ENCODE data around the gene CD48. TPM values are rescaled to one million over a fixed set of nuclear protein-coding genes. Genes with fewer than 3 reads are reported as not detected.

Gene CD48
- total and polyA plus RNA-seq, 7 experiments from 2014 or later = 200 to 438 (median 353) TPM

DNA sequence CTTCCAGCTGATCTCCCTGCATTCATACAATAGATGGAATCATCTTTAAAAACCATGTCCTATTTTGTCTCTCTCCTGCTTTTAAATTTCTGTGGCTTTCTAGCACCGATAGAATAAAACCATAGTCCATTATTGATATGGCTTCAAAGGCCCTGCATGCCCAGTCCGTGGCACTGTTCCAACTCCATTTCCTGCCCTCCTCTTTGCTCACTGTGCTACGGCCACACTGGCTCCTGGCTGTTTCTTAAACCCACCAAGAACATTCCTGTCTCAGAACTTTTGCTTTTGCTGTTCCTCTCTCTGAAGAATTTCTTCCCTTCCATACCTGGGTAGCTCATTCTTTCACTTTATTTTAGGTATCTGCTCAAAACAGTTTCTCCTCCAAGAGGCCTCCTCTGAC lies 72.0 kb downstream of the CD48 start:
- ChIA-PET CTCF (interaction anchor here (0.9 to 1.8 kb wide), 6 partner anchors 11 to 95 kb away, joined by 3 to 13 read pairs (median 4); no protein-coding TSS in a partner anchor), POLR2A (interaction anchor here (0.9 to 2.5 kb wide), 10 partner anchors 8 to 36 kb away, joined by 3 to 26 read pairs (median 5); no protein-coding TSS in a partner anchor)
- Mint-ChIP-seq H3K27me3 (no peaks in the 10 kb centered on the region), H3K36me3 (peaks cover 0 to 71% (median 29%) of the 10 kb centered on the region in 5 donors), H3K4me3 (peak overlapping the region; percentile 65 to 100 (median 84)), H3K4me1 (peaks cover 60 to 100% (median 97%) of the 10 kb centered on the region in 7 donors), H3K27ac (peak overlapping the region; percentile 92 to 99 (median 95)), H3K9me3 (no peaks in the 10 kb centered on the region)
- no peak for DNase-seq
- Histone ChIP-seq H3K27me3 (ENCODE audit: control insufficient read depth in 2 of 2, insufficient read depth in 2 of 2, low read length in 2 of 2) (no peaks in the 10 kb centered on the region), H3K4me1 (ENCODE audit: control insufficient read depth in 2 of 2, insufficient read depth in 2 of 2, low read length in 2 of 2) (peaks cover 79 to 91% of the 10 kb centered on the region in 2 donors), H3K36me3 (ENCODE audit: control insufficient read depth in 2 of 3, insufficient read depth in 3 of 3, low read length in 3 of 3) (peaks cover 5 to 13% (median 10%) of the 10 kb centered on the region in 3 experiments), H3K27ac (ENCODE audit: low read depth, low read length) (peak overlapping the region; percentile 75), H3K4me3 (ENCODE audit: low read length) (peak overlapping the region; percentile 19), H3K9me3 (ENCODE audit: control insufficient read depth in 2 of 3, low read length in 3 of 3) (no peaks in the 10 kb centered on the region)
- no peak for ATAC-seq
- intact Hi-C loops (cut with micrococcal nuclease) = loop anchor here (1.0 to 2.0 kb wide), 4 partner anchors 8 to 73 kb away; partner anchors contain the start of gene SLAMF1 (in 1 of the 2)

DNA sequence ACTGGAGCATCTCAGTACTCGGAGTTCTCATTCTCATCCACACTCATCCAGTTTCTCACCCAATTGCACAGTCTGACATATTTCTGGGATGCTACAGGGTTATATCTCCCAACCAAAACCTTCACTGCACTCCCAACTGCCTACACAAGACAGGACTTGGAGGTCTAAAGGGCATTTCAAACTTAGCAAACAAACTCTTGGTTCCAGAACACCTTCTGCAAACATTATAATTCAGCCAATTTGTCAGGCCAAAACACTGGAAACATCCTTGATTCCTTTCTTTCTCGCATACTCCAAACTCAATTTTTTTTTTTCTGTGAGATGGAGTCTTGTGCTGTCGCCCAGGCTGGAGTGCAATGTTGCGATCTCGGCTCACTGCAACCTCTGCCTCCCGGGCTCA lies 72.7 kb downstream of the CD48 start:
- ChIA-PET CTCF (interaction anchor here (1.5 kb wide), 1 partner anchor 12 kb away, joined by 9 read pairs; no protein-coding TSS in a partner anchor), POLR2A (interaction anchor here (1.1 to 2.5 kb wide), 6 partner anchors 10 to 36 kb away, joined by 4 to 26 read pairs (median 7); no protein-coding TSS in a partner anchor)
- H3K4me1 Mint-ChIP-seq = peaks cover 60 to 100% (median 97%) of the 10 kb centered on the region in 7 donors
- H3K27ac ChIP-seq (ENCODE audit: low read depth, low read length) = peak overlapping the region; percentile 75
- H3K9me3 ChIP-seq (ENCODE audit: control insufficient read depth in 2 of 3, low read length in 3 of 3) = no peaks in the 10 kb centered on the region
- ATAC-seq (no peak), DNase-seq (no peak)
- H3K36me3 ChIP-seq (ENCODE audit: control insufficient read depth in 2 of 3, insufficient read depth in 3 of 3, low read length in 3 of 3) = peaks cover 5 to 20% (median 10%) of the 10 kb centered on the region in 3 experiments
- peak overlapping the region; percentile 65 to 100 (median 84) for H3K4me3 Mint-ChIP-seq
- H3K4me3 ChIP-seq (ENCODE audit: low read length) = peak overlapping the region; percentile 39
- H3K27ac Mint-ChIP-seq = peak overlapping the region; percentile 92 to 99 (median 95)
- H3K4me1 ChIP-seq (ENCODE audit: control insufficient read depth in 2 of 2, insufficient read depth in 2 of 2, low read length in 2 of 2) = peaks cover 87 to 91% of the 10 kb centered on the region in 2 donors
- peaks cover 1 to 71% (median 33%) of the 10 kb centered on the region in 5 donors for H3K36me3 Mint-ChIP-seq
- H3K27me3 ChIP-seq (ENCODE audit: control insufficient read depth in 2 of 2, insufficient read depth in 2 of 2, low read length in 2 of 2) = no peaks in the 10 kb centered on the region
- intact Hi-C loops (cut with micrococcal nuclease) = loop anchor here (1.0 to 2.0 kb wide), 6 partner anchors 8 to 74 kb away; partner anchors contain the start of gene SLAMF1 (in 2 of the 2)
- no peaks in the 10 kb centered on the region for H3K27me3 Mint-ChIP-seq
- H3K9me3 Mint-ChIP-seq = no peaks in the 10 kb centered on the region

DNA sequence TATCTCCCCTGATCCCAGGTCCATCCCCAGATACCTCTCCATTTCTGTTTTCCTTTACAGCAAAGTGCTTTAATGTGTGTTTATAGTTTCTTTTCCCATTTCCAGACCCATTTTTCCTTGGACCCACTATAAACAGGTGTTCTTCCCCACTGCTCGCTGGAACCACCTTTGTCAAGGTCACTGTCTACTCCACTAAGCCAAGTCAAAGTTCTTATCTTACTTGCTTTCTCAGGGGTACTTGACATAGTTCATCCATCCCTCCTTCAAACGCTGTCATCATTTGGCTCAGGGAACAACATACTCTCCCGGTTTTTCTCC lies 73.1 kb downstream of the CD48 start:
- intact Hi-C loops (cut with micrococcal nuclease) = loop anchor here (1.0 to 2.0 kb wide), 6 partner anchors 9 to 74 kb away; partner anchors contain the start of gene SLAMF1 (in 1 of the 2)
- H3K36me3 ChIP-seq (ENCODE audit: control insufficient read depth in 2 of 3, insufficient read depth in 3 of 3, low read length in 3 of 3) = peaks cover 5 to 22% (median 10%) of the 10 kb centered on the region in 3 experiments
- Mint-ChIP-seq H3K27me3 (no peaks in the 10 kb centered on the region), H3K9me3 (no peaks in the 10 kb centered on the region), H3K27ac (peak overlapping the region; percentile 92 to 99 (median 95)), H3K4me1 (peaks cover 60 to 100% (median 97%) of the 10 kb centered on the region in 7 donors), H3K36me3 (peaks cover 5 to 72% (median 38%) of the 10 kb centered on the region in 5 donors), H3K4me3 (peak overlapping the region; percentile 65 to 100 (median 84))
- DNase-seq (no peak), ATAC-seq (no peak)
- H3K27me3 ChIP-seq (ENCODE audit: control insufficient read depth in 2 of 2, insufficient read depth in 2 of 2, low read length in 2 of 2) = no peaks in the 10 kb centered on the region
- H3K4me1 ChIP-seq (ENCODE audit: control insufficient read depth in 2 of 2, insufficient read depth in 2 of 2, low read length in 2 of 2) = peaks cover 91 to 95% of the 10 kb centered on the region in 2 donors
- H3K9me3 ChIP-seq (ENCODE audit: control insufficient read depth in 2 of 3, low read length in 3 of 3) = no peaks in the 10 kb centered on the region
- H3K27ac ChIP-seq (ENCODE audit: low read depth, low read length) = peak overlapping the region; percentile 75
- ChIA-PET POLR2A (interaction anchor here (1.0 to 2.5 kb wide), 3 partner anchors 10 to 130 kb away, joined by 3 to 26 read pairs (median 7); no protein-coding TSS in a partner anchor), CTCF (no interaction called here)
- H3K4me3 ChIP-seq (ENCODE audit: low read length) = peak overlapping the region; percentile 39

DNA sequence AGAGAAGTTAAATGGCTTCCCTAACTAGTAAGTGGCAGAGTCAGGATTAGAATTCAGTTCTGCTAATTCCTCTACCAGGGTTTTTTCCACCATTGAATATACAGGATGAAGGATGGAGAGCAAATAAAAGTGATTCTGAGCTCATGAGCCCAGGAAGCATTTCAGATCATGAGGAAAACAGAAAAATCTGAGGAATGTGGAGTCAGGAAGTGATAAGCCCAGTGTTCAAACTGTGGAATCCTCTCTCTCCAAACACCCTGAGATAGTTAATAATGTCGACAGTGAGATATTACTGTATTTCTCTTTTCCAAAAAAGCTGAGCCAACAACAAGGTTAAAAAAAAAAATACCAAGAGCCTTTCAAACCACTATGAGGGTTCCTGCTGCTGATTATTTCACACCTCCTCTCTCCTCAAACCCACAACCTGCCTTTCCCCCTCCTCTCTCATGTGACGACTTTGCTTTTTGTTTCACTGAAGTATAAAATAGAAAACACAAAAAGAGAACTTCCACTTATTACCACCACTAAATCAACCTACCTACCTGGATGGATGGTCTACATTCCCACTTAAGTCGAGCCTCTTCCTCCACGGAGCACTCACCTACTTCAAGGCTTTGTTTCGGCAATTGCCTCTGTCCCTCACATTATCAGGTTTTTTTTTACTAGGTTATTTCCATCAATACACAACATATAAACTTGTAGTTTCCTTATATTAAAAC lies 73.6 kb downstream of the CD48 start:
- peaks cover 5 to 71% (median 38%) of the 10 kb centered on the region in 5 donors for H3K36me3 Mint-ChIP-seq
- no peaks in the 10 kb centered on the region for H3K27me3 Mint-ChIP-seq
- ChIA-PET POLR2A (interaction anchor here (1.0 to 1.6 kb wide), 4 partner anchors 9 to 130 kb away, joined by 3 to 12 read pairs (median 6); partner anchors contain the start of gene SLAMF1), CTCF (no interaction called here)
- peak overlapping the region; percentile 65 to 100 (median 84) for H3K4me3 Mint-ChIP-seq
- ATAC-seq = peak; percentile 86
- peaks cover 64 to 100% (median 97%) of the 10 kb centered on the region in 7 donors for H3K4me1 Mint-ChIP-seq
- DNase-seq = peak in 7 of 9 donors; percentile 63 to 83 (median 74)
- Histone ChIP-seq H3K4me3 (ENCODE audit: low read length) (peak overlapping the region; percentile 39), H3K36me3 (ENCODE audit: control insufficient read depth in 2 of 3, insufficient read depth in 3 of 3, low read length in 3 of 3) (peaks cover 5 to 22% (median 10%) of the 10 kb centered on the region in 3 experiments), H3K9me3 (ENCODE audit: control insufficient read depth in 2 of 3, low read length in 3 of 3) (no peaks in the 10 kb centered on the region), H3K27ac (ENCODE audit: low read depth, low read length) (peak overlapping the region; percentile 75), H3K27me3 (ENCODE audit: control insufficient read depth in 2 of 2, insufficient read depth in 2 of 2, low read length in 2 of 2) (no peaks in the 10 kb centered on the region), H3K4me1 (ENCODE audit: control insufficient read depth in 2 of 2, insufficient read depth in 2 of 2, low read length in 2 of 2) (peaks cover 92 to 96% of the 10 kb centered on the region in 2 donors)
- H3K27ac Mint-ChIP-seq = peak overlapping the region; percentile 92 to 99 (median 95)
- no peaks in the 10 kb centered on the region for H3K9me3 Mint-ChIP-seq
- intact Hi-C loops (cut with micrococcal nuclease) = loop anchor here (1.0 to 2.0 kb wide), 6 partner anchors 9 to 75 kb away; partner anchors contain the start of gene SLAMF1 (in 1 of the 2)

DNA sequence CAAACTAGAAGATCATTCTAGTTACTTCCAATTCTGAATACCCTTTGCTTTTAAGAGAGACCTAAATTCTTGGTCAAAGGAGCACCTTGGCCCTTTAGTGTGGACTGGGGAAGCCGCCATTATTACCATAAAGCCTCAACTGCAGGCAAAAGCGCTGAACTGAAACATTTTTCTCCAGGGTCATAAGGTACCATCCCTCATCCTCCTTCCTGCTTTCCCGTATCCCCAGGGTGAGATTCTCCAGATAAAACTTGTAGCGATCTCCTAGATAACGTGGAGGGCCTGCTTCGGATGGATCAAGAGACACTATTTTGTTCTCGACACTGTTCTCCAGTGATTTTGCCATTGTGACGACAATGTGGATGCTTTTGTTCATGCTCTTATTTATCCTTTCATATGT lies 74.6 kb downstream of the CD48 start:
- Histone ChIP-seq H3K4me1 (ENCODE audit: control insufficient read depth in 2 of 2, insufficient read depth in 2 of 2, low read length in 2 of 2) (peaks cover 91 to 94% of the 10 kb centered on the region in 2 donors), H3K36me3 (ENCODE audit: control insufficient read depth in 2 of 3, insufficient read depth in 3 of 3, low read length in 3 of 3) (peaks cover 5 to 22% (median 10%) of the 10 kb centered on the region in 3 experiments), H3K27ac (ENCODE audit: low read depth, low read length) (peak overlapping the region; percentile 75), H3K27me3 (ENCODE audit: control insufficient read depth in 2 of 2, insufficient read depth in 2 of 2, low read length in 2 of 2) (no peaks in the 10 kb centered on the region), H3K4me3 (ENCODE audit: low read length) (peak overlapping the region; percentile 39), H3K9me3 (ENCODE audit: control insufficient read depth in 2 of 3, low read length in 3 of 3) (no peaks in the 10 kb centered on the region)
- no peak for DNase-seq
- peak overlapping the region in 8 of 10 donors; percentile 25 to 100 (median 73) for H3K4me3 Mint-ChIP-seq
- ChIA-PET POLR2A (interaction anchor here (0.7 to 1.6 kb wide), 5 partner anchors 8 to 30 kb away, joined by 3 to 12 read pairs (median 4); partner anchors contain the start of gene SLAMF1), CTCF (no interaction called here)
- H3K4me1 Mint-ChIP-seq = peaks cover 61 to 100% (median 95%) of the 10 kb centered on the region in 7 donors
- peak overlapping the region; percentile 92 to 99 (median 95) for H3K27ac Mint-ChIP-seq
- H3K36me3 Mint-ChIP-seq = peaks cover 5 to 75% (median 41%) of the 10 kb centered on the region in 5 donors
- H3K9me3 Mint-ChIP-seq = no peaks in the 10 kb centered on the region
- intact Hi-C loops (cut with micrococcal nuclease) = no loop called here
- ATAC-seq = no peak
- no peaks in the 10 kb centered on the region for H3K27me3 Mint-ChIP-seq

DNA sequence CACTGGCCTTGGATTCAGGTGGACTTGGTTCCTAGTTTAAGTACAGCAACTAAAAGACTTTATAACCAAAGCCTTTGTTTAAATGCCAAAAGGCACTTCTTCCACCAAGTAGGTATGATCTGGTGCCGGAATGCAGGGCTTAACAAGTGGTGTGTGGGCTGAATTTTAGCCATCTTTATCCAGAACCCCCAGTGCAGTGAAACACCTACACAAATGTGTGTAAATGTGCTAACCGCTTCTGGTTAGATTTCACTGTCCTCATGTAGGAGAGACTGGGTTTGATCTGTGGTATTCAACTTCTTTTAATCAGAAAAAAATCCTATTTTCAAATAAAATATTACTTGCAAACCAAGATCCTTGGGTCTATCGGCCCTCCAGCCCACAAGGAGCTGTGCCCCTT lies 75.1 kb downstream of the CD48 start:
- Mint-ChIP-seq H3K36me3 (peaks cover 5 to 79% (median 46%) of the 10 kb centered on the region in 5 donors), H3K27ac (peak overlapping the region; percentile 92 to 99 (median 95)), H3K4me1 (peaks cover 64 to 100% (median 95%) of the 10 kb centered on the region in 7 donors), H3K9me3 (no peaks in the 10 kb centered on the region), H3K27me3 (no peaks in the 10 kb centered on the region), H3K4me3 (peak overlapping the region in 3 of 10 donors; percentile 14 to 100 (median 85))
- ChIA-PET POLR2A (interaction anchor here (0.7 to 1.6 kb wide), 3 partner anchors 10 to 15 kb away, joined by 3 to 7 read pairs (median 3); partner anchors contain the start of gene SLAMF1), CTCF (no interaction called here)
- no peak overlapping the region for H3K4me3 ChIP-seq (ENCODE audit: low read length)
- ATAC-seq (no peak), DNase-seq (no peak)
- no peaks in the 10 kb centered on the region for H3K27me3 ChIP-seq (ENCODE audit: control insufficient read depth in 2 of 2, insufficient read depth in 2 of 2, low read length in 2 of 2)
- H3K9me3 ChIP-seq (ENCODE audit: control insufficient read depth in 2 of 3, low read length in 3 of 3) = no peaks in the 10 kb centered on the region
- intact Hi-C loops (cut with micrococcal nuclease) = no loop called here
- H3K27ac ChIP-seq (ENCODE audit: low read depth, low read length) = no peak overlapping the region
- peaks cover 91 to 94% of the 10 kb centered on the region in 2 donors for H3K4me1 ChIP-seq (ENCODE audit: control insufficient read depth in 2 of 2, insufficient read depth in 2 of 2, low read length in 2 of 2)
- H3K36me3 ChIP-seq (ENCODE audit: control insufficient read depth in 2 of 3, insufficient read depth in 3 of 3, low read length in 3 of 3) = peaks cover 5 to 22% (median 10%) of the 10 kb centered on the region in 3 experiments
